Spleen (tissue), 7 donors: ENCODE data around the gene MRPL47.

Source experiments
- POLR2A ChIP-seq, 3 donors: fragments of 450-650 bp; IDR thresholded peaks; one replicate each; pipeline ENCODE4 v1.5.1; 2017; ENCODE audit warnings: antibody characterized with exemption in 3 of 3, mild to moderate bottlenecking in 1 of 3
- TF ChIP-seq, protein P1 (sequence below), 11 experiments: fragments of 200-600 bp in 7 of 11; fragments of 450-650 bp in 4 of 11; sonication (generic) in 4 of 11; IDR thresholded peaks in 8 of 11; conservative IDR thresholded peaks in 3 of 11; 1 replicate in 7 of 11; 2 replicates in 4 of 11; pipeline versions ENCODE4 v1.4.0 to v1.8.0; 2016 to 2021; ENCODE audit warnings: antibody characterized with exemption in 11 of 11, inconsistent platforms in 4 of 11, mild to moderate bottlenecking in 1 of 11
- donor health status: DM: no; HTN: no; CAD: no; lungs with moderate emphysema.
- donor health status: DM: no; HTN: no; CAD: no.
- donor health status: DM: no; HTN: no; CAD: no.

DNA sequence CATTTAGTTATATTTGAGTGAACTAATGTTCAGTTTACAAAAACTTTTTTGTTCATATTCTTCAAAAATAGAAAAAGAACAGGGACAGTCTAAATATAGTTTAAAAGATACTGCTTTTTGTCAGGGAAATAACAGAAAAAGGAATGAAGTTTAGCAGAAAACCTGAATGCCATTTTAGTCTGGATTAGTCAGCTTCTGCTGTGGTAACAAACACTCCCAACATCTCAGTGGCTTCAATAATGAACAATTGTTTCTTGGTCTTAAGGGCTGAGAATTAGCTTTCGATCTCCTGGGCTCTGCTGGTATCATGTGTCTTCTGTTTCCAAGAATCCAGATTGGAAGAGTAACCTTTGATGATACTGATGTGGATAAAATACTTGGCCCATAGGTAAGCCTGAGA, 36.0 kb upstream of the MRPL47 start:
- TF ChIP-seq, protein P1, sequence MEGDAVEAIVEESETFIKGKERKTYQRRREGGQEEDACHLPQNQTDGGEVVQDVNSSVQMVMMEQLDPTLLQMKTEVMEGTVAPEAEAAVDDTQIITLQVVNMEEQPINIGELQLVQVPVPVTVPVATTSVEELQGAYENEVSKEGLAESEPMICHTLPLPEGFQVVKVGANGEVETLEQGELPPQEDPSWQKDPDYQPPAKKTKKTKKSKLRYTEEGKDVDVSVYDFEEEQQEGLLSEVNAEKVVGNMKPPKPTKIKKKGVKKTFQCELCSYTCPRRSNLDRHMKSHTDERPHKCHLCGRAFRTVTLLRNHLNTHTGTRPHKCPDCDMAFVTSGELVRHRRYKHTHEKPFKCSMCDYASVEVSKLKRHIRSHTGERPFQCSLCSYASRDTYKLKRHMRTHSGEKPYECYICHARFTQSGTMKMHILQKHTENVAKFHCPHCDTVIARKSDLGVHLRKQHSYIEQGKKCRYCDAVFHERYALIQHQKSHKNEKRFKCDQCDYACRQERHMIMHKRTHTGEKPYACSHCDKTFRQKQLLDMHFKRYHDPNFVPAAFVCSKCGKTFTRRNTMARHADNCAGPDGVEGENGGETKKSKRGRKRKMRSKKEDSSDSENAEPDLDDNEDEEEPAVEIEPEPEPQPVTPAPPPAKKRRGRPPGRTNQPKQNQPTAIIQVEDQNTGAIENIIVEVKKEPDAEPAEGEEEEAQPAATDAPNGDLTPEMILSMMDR (IDR thresholded peaks at IDR 0.05 in 8 of 11, conservative IDR thresholded peaks at IDR 0.05 in 3 of 11) = no peak
- no peak for TF ChIP-seq POLR2A (IDR thresholded peaks at IDR 0.05)
